Calu3 (cell line): Measurements from ENCODE around the gene RTN4R. TPM values are rescaled to one million over a fixed set of nuclear protein-coding genes. Genes with fewer than 3 reads are reported as not detected.
"Not testable (repeated sequence)": the region's sequence is repeated elsewhere in the genome, so short reads cannot be mapped to it uniquely, and the experiment has no call there.

Experiments
- BruUV-seq: library from RNA; stranded (reverse); fragments of 400-500 nt; replicated peaks from 2 replicates; lab custom pipeline; 2021; lab: Mats Ljungman, UMichigan
- CTCF ChIA-PET: fragments of 300-600 bp; sonication (Branson Sonifier 250); formaldehyde crosslinking; loops from one replicate; lab custom pipeline; 2022; ENCODE audit warnings: antibody characterized with exemption; lab: Charles Lee
- DNase-seq: peaks from one replicate; pipeline ENCODE4 v3.0.0; 2022
- H3K27ac Mint-ChIP-seq: one replicate; pipeline ENCODE4 v1.8.0; 2022; ENCODE audit warnings: mixed read lengths; ENCODE audit not compliant: unreplicated experiment
- H3K27me3 Mint-ChIP-seq: one replicate; pipeline ENCODE4 v1.8.0; 2022; ENCODE audit warnings: mixed read lengths; ENCODE audit not compliant: unreplicated experiment
- H3K36me3 Mint-ChIP-seq: one replicate; pipeline ENCODE4 v1.8.0; 2022; ENCODE audit warnings: mild to moderate bottlenecking, moderate library complexity, mixed read lengths; ENCODE audit not compliant: insufficient read depth, unreplicated experiment
- H3K4me1 Mint-ChIP-seq: one replicate; pipeline ENCODE4 v1.8.0; 2022; ENCODE audit warnings: mild to moderate bottlenecking, low read depth, mixed read lengths; ENCODE audit not compliant: unreplicated experiment
- H3K4me3 Mint-ChIP-seq: one replicate; pipeline ENCODE4 v1.8.0; 2022; ENCODE audit warnings: mild to moderate bottlenecking, low read depth, moderate library complexity, mixed read lengths; ENCODE audit not compliant: unreplicated experiment
- H3K9me3 Mint-ChIP-seq: one replicate; pipeline ENCODE4 v1.8.0; 2022; ENCODE audit warnings: low read depth, mixed read lengths; ENCODE audit not compliant: unreplicated experiment
- intact Hi-C: fragments of 100-400 bp; cut with micrococcal nuclease; formaldehyde crosslinking; loops from one replicate; pipeline ENCODE4 v1.10.0; 2022; ENCODE audit not compliant: unreplicated experiment
- total RNA-seq: library from RNA; stranded (reverse); gene quantifications from 2 replicates; pipeline ENCODE4 v1.2.3, GENCODE V29; 2022
- TF ChIP-seq, protein P1 (sequence below): fragments of 200-600 bp; IDR thresholded peaks from one replicate; pipeline ENCODE4 v1.8.0; 2022; ENCODE audit warnings: antibody characterized with exemption; ENCODE audit not compliant: unreplicated experiment

RTN4R gene
- total RNA-seq, 1 experiment from 2014 or later: 4.1 TPM

DNA sequence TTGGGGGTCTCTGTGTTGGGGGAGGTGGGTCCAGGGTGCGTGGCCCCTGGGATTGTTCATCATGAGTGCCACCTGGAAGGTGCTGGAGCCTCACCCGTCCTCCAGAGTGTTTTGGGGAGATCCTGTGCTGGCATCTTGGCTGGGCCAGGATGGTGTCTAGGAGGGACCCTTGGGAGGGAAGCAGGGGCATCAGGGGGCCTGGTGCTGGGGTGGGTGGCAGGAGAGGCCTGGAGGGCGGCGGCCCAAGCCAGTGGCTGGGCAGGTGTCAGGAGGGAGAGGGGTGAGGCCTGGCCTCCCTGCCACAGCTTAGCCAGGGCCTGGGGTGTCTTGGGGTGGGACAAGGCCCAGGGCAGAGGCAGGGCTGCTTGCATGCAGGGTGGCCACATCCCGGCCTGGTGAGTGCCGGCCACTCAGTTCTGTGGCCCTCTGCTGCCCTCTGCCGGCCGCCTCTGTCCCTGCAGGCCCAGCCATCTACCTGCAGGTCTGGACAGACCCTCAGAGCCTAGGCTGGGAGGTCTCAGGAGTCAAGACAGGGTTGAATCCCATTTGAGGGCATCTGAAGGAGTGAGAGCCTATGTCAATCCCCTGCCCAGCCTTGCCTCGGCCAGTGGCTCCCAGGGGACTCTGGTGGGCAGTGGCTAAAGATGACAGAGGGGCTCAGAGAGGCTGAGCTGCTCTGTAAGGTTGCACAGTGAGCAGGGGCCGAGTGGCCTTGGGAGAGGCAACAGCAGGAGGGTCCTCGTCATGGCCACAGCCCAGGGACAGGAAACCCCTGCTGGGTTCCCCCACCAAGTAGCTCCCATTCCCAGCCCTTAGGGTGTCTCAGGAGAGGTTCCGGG is 17.6 kb upstream of the RTN4R start:
- intact Hi-C loops, H3K36me3 Mint-ChIP-seq, H3K9me3 Mint-ChIP-seq, H3K4me3 Mint-ChIP-seq, BruUV-seq, H3K4me1 Mint-ChIP-seq, H3K27ac Mint-ChIP-seq: not testable (repeated sequence)
- CTCF ChIA-PET: interaction anchor here (2.3 kb wide), 1 partner anchor 129 kb away, joined by 11 read pairs; no protein-coding TSS in a partner anchor
- peak; percentile 85 for DNase-seq
- peaks cover 86% of the 10 kb centered on the region for H3K27me3 Mint-ChIP-seq
- TF ChIP-seq, protein P1, sequence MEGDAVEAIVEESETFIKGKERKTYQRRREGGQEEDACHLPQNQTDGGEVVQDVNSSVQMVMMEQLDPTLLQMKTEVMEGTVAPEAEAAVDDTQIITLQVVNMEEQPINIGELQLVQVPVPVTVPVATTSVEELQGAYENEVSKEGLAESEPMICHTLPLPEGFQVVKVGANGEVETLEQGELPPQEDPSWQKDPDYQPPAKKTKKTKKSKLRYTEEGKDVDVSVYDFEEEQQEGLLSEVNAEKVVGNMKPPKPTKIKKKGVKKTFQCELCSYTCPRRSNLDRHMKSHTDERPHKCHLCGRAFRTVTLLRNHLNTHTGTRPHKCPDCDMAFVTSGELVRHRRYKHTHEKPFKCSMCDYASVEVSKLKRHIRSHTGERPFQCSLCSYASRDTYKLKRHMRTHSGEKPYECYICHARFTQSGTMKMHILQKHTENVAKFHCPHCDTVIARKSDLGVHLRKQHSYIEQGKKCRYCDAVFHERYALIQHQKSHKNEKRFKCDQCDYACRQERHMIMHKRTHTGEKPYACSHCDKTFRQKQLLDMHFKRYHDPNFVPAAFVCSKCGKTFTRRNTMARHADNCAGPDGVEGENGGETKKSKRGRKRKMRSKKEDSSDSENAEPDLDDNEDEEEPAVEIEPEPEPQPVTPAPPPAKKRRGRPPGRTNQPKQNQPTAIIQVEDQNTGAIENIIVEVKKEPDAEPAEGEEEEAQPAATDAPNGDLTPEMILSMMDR: peak; percentile 87

DNA sequence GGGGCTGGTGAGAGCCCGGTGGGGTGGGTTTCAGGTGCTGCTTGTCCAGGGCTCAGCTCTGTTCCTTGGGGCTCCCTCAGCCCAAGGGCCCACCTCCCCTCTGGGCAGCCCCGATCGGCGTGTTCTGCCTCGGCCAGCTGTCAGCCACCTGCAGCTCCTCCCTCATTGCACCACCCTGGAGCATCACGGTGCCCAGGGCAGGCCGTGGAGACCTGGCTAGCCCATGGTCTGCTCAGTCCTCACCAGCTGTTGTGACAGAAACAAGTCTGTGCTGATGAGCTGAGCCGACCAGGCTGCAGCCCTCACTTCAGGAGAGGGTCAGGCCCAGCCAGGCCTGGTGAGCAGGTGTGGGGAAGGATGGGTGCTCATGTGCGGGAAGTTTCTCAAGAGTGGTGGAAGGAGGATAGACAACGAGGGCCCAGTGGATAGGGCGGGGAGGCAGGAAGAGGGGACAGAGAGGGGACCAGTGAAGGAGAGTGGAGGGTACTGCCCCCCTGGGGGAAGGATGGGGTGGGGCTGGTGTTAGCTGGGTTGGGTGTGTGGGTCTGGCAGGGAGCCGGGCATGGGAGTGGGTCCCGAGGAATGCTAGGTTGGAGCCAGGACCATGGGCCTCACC is 16.5 kb upstream of the RTN4R start:
- no peak for DNase-seq
- TF ChIP-seq, protein P1: no peak
- CTCF ChIA-PET: interaction anchor here (0.8 to 2.3 kb wide), 3 partner anchors 123 to 128 kb away, joined by 3 to 11 read pairs (median 6); no protein-coding TSS in a partner anchor
- intact Hi-C loops: no loop called here
- H3K4me1 Mint-ChIP-seq: peaks cover 5% of the 10 kb centered on the region
- H3K4me3 Mint-ChIP-seq: no peak overlapping the region
- H3K36me3 Mint-ChIP-seq: peaks cover 2% of the 10 kb centered on the region
- H3K9me3 Mint-ChIP-seq: no peaks in the 10 kb centered on the region
- no TSS peak for BruUV-seq
- no peak overlapping the region for H3K27ac Mint-ChIP-seq
- H3K27me3 Mint-ChIP-seq: peaks cover 86% of the 10 kb centered on the region

DNA sequence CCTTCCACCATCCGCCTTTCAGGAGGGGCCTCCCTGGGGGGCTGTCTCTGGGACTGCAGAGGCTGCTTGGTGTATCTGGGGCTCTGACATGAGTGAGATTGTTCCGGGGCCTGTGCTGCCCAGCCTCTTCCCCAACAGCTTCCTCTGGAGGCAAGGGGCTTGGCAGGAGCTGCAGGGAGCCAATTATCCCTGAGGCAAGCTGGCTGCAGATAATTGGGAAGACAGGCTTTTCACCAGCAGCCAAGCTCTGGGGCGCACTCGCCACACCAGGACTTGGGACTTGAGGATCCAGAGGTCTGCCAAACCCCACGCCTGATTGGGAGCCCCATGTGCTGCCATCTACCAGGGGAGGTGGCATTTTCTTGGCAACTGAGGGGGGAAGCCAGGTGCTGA is 15.6 kb upstream of the RTN4R start:
- H3K27ac Mint-ChIP-seq: no peak overlapping the region
- no peak for DNase-seq
- intact Hi-C loops: no loop called here
- TF ChIP-seq, protein P1: no peak
- H3K4me1 Mint-ChIP-seq: peaks cover 9% of the 10 kb centered on the region
- H3K27me3 Mint-ChIP-seq: peaks cover 86% of the 10 kb centered on the region
- BruUV-seq: no TSS peak
- CTCF ChIA-PET: interaction anchor here (1.9 kb wide), 1 partner anchor 127 kb away, joined by 6 read pairs; no protein-coding TSS in a partner anchor
- H3K9me3 Mint-ChIP-seq: no peaks in the 10 kb centered on the region
- H3K4me3 Mint-ChIP-seq: no peak overlapping the region
- peaks cover 7% of the 10 kb centered on the region for H3K36me3 Mint-ChIP-seq

DNA sequence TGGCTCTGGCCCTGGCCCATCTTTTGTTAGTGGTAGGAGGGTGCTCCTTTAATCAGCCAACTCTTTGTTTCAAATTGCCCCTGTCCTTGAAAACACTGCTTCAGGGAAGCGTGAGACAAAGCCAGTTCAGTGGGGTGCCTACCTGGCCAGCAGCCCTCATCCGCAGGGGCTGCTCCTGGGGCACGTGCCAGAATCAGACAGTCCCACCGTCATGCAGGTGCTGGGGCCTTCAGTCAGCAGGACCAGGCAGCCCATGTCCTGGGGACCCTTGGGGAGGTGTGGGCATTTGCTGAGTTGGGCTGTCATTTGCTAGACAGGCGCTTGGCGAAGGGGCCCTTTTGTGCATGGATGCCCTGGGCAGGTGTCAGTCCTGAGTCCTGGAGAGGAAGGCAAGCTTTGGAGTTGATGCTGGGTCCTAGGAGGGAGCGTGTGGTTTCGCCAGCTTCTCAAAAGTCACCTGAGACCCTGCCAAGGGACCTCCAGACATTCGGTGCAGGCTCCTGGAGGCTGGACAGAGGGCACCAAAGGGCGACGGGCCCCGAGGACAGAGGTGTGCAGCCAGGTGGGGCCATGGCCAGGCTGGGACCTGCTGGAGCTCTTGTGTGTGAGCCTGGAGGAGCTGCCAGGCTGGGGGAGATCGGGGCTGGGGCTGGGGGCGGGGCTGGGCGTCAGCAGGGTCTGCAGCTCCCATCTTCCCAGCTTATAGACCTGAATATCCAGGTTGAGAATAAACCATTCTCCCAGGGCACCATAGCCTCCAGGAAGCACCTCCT is 15.0 kb upstream of the RTN4R start:
- no TSS peak for BruUV-seq
- H3K27ac Mint-ChIP-seq: no peak overlapping the region
- no peak for DNase-seq
- no peak overlapping the region for H3K4me3 Mint-ChIP-seq
- H3K4me1 Mint-ChIP-seq: peaks cover 9% of the 10 kb centered on the region
- peaks cover 83% of the 10 kb centered on the region for H3K27me3 Mint-ChIP-seq
- CTCF ChIA-PET: interaction anchor here (1.9 kb wide), 1 partner anchor 126 kb away, joined by 6 read pairs; no protein-coding TSS in a partner anchor
- peaks cover 7% of the 10 kb centered on the region for H3K36me3 Mint-ChIP-seq
- TF ChIP-seq, protein P1: no peak
- intact Hi-C loops: no loop called here
- H3K9me3 Mint-ChIP-seq: no peaks in the 10 kb centered on the region
